Uterus (tissue), 2 donors: ENCODE data around the gene CHST8.

ENCODE experiments used
- POLR2A ChIP-seq, 2 donors: fragments of 450-650 bp; IDR thresholded peaks; one replicate each; pipeline ENCODE4 v1.6.1; 2016; ENCODE audit warnings: antibody characterized with exemption in 2 of 2, mild to moderate bottlenecking in 1 of 2, moderate library complexity in 1 of 2
- TF ChIP-seq, protein P1 (sequence below), 4 experiments: fragments of 200-600 bp in 2 of 4; fragments of 450-650 bp in 2 of 4; sonication (generic) in 2 of 4; IDR thresholded peaks; one replicate each; pipeline ENCODE4 v1.5.1; 2016 to 2019; ENCODE audit warnings: antibody characterized with exemption in 4 of 4, mild to moderate bottlenecking in 2 of 4, moderate library complexity in 1 of 4

DNA sequence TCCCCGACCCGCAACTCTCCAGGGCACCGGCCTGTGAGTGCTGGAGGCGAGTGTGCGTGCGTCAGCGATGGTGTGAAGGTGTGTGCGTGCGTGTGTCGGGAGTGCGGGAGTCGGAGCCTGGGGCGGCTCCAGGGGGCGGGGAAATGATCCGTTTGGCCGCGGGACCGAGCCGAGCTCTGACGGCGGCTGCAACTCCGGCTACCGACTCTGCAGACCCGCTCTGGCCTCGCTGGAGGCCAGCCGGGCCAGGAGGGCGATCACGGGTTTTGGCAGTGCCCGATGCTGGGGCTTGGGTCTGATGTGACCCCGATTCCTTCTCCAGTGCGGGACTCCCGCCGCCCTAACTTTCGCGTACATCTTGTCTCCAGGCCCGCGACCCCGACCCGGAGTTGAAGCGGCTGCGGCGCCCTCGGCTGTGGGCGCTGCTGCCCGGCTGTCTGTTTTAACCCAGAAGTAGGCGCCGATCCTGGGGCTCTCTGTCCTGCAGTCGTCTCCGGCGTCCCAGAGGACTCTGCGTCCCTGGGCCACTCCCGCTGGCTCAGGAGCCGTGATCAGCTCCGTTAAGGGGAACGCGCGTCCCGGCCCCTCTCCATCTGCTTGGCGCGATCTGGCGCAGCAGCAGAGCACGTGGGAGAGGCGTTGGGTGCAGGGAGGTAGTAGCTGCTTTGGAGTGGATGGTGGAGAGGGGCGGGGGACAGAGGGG is 1.2 kb downstream of the CHST8 start:
- TF ChIP-seq, protein P1, sequence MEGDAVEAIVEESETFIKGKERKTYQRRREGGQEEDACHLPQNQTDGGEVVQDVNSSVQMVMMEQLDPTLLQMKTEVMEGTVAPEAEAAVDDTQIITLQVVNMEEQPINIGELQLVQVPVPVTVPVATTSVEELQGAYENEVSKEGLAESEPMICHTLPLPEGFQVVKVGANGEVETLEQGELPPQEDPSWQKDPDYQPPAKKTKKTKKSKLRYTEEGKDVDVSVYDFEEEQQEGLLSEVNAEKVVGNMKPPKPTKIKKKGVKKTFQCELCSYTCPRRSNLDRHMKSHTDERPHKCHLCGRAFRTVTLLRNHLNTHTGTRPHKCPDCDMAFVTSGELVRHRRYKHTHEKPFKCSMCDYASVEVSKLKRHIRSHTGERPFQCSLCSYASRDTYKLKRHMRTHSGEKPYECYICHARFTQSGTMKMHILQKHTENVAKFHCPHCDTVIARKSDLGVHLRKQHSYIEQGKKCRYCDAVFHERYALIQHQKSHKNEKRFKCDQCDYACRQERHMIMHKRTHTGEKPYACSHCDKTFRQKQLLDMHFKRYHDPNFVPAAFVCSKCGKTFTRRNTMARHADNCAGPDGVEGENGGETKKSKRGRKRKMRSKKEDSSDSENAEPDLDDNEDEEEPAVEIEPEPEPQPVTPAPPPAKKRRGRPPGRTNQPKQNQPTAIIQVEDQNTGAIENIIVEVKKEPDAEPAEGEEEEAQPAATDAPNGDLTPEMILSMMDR (IDR thresholded peaks at IDR 0.05) = no peak
- no peak for TF ChIP-seq POLR2A (IDR thresholded peaks at IDR 0.05)
